Testis (tissue), 3 donors: ENCODE results near the gene DMD. TPM values are rescaled to one million over a fixed set of nuclear protein-coding genes. Genes with fewer than 3 reads are reported as not detected.

Source experiments
- DNase-seq: peaks from one replicate; pipeline ENCODE4 v3.0.0-alpha.2; 2019
- H3K27ac ChIP-seq, 2 donors: fragments of 200-600 bp; sonication (generic); one replicate each; pipeline ENCODE4 v1.5.1; 2019
- H3K27me3 ChIP-seq: fragments of 200-600 bp; sonication (generic); one replicate; pipeline ENCODE4 v1.5.1; 2019
- H3K36me3 ChIP-seq: fragments of 200-600 bp; sonication (generic); one replicate; pipeline ENCODE4 v1.5.1; 2017; ENCODE audit warnings: low read depth; ENCODE audit errors: missing control alignments
- H3K4me1 ChIP-seq: fragments of 200-600 bp; sonication (generic); one replicate; pipeline ENCODE4 v1.5.1; 2019
- H3K4me3 ChIP-seq, 2 donors: fragments of 200-600 bp; sonication (generic); one replicate each; pipeline ENCODE4 v1.5.1; 2017 to 2019
- H3K9me3 ChIP-seq: fragments of 200-600 bp; sonication (generic); one replicate; pipeline ENCODE4 v1.5.1; 2017
- CTCF ChIP-seq, 3 experiments: fragments of 450-650 bp in 2 of 3; fragments of 200-600 bp in 1 of 3; sonication (generic) in 1 of 3; IDR thresholded peaks; one replicate each; pipeline ENCODE4 v1.5.1; 2016 to 2019; ENCODE audit warnings: antibody characterized with exemption in 3 of 3, mild to moderate bottlenecking in 2 of 3, moderate library complexity in 1 of 3
- POLR2A ChIP-seq: fragments of 450-650 bp; IDR thresholded peaks from one replicate; pipeline ENCODE4 v1.6.1; 2017; ENCODE audit warnings: antibody characterized with exemption, mild to moderate bottlenecking, moderate library complexity
- WGBS, 2 donors: methylation state at CpG; one replicate each; pipeline ENCODE4 v1.1.5; 2018; 5-methylcytosine and 5-hydroxymethylcytosine counted together
- intact Hi-C: fragments of 100-400 bp; cut with DNase I; formaldehyde crosslinking; loops from one replicate; pipeline ENCODE4 v1.15.1; 2023; ENCODE audit warnings: low total_unique reads
- polyA plus RNA-seq: library from polyadenylated mRNA; stranded (reverse); fragments of 350-450 nt; fragmentation: Illumina TruSeq; extraction: RNeasy Lipid Tissue Mini Kit (QIAGEN cat#74804); gene quantifications from one replicate; pipeline ENCODE4 v1.2.3, GENCODE V29; 2014; ENCODE audit warnings: low read depth, low replicate concordance; ENCODE audit not compliant: insufficient read depth
- total RNA-seq, 2 donors: library from RNA; depleted of rRNA; stranded (reverse); fragments of >200 nt; gene quantifications; one replicate each; pipeline ENCODE4 v1.2.3, GENCODE V29; 2016

The DMD gene
- total and polyA plus RNA-seq, 3 donors from 2014 or later = 11.3 to 34.1 (median 24.2) TPM

DNA sequence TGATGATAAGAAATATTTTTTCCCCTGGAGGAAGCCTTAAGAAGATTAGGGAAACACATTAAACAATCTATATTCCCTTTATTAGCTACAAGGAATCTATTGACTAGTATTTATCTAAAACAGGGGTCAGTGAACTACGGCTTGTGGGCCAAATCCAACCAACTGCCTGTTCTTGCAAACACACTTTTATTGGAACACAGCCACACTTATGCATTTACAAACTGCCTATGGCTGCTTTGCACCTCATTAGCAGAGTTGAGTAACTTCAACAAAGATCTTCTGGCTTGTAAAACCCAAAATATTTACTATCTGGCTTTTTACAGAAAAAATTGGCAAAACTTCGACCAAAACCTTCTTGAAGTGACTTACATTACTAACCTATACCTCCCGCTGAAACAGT is 1405.6 kb downstream of the DMD start:
- Histone ChIP-seq H3K36me3 (no peaks in the 10 kb centered on the region), H3K27ac (no peak overlapping the region), H3K9me3 (no peaks in the 10 kb centered on the region), H3K4me1 (no peaks in the 10 kb centered on the region), H3K4me3 (no peak overlapping the region), H3K27me3 (no peaks in the 10 kb centered on the region)
- intact Hi-C loops = no loop called here
- DNase-seq = no peak
- no peak for TF ChIP-seq CTCF (IDR thresholded peaks at IDR 0.05)
- WGBS, 2 donors = 77 to 83% methylated on average over 3 of the region's 3 CpGs

DNA sequence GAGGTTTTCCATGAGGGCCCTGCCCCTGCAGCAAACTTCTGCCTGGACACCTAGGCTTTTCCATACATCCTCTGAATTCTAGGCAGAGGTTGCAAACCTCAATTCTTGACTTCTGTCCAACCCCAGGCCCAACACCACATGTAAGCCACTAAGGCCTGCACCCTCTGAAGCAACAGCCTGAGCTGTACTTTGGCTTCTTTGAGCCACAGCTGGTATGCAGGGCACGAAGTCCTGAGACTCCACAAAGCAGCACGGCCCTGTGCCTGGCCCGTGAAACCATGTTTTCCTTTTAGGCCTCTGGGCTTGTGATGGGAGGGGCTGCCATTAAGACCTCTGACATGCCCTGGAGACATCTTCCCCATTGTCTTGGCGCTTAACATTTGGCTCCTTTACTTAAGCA is 1411.1 kb downstream of the DMD start:
- Histone ChIP-seq H3K36me3 (no peaks in the 10 kb centered on the region), H3K9me3 (no peaks in the 10 kb centered on the region), H3K27ac (no peak overlapping the region), H3K4me1 (no peaks in the 10 kb centered on the region), H3K4me3 (no peak overlapping the region), H3K27me3 (no peaks in the 10 kb centered on the region)
- WGBS, 2 donors = 68 to 88% methylated on average over 4 of the region's 4 CpGs
- intact Hi-C loops = no loop called here
- no peak for DNase-seq
- no peak for TF ChIP-seq POLR2A
- no peak for TF ChIP-seq CTCF (IDR thresholded peaks at IDR 0.05)

- Histone ChIP-seq H3K9me3 (no peaks in the 10 kb centered on the region), H3K4me1 (no peaks in the 10 kb centered on the region), H3K27me3 (no peaks in the 10 kb centered on the region), H3K36me3 (no peaks in the 10 kb centered on the region), H3K27ac (no peak overlapping the region), H3K4me3 (no peak overlapping the region)
- no peak for TF ChIP-seq CTCF (IDR thresholded peaks at IDR 0.05)
- TF ChIP-seq POLR2A = no peak
- WGBS, 2 donors = 80 to 87% methylated on average over 1 of the region's 1 CpG
- intact Hi-C loops = no loop called here
- no peak for DNase-seq
These were observed 1414.7 kb downstream of the DMD start for GRCh38 chrX:31796624-31797023.

GRCh38 chrX:31747411-31747810 is 1463.9 kb downstream of the DMD start:
- intact Hi-C loops = no loop called here
- Histone ChIP-seq H3K4me1 (no peaks in the 10 kb centered on the region), H3K27ac (no peak overlapping the region), H3K27me3 (no peaks in the 10 kb centered on the region), H3K4me3 (no peak overlapping the region), H3K36me3 (no peaks in the 10 kb centered on the region), H3K9me3 (no peaks in the 10 kb centered on the region)
- TF ChIP-seq CTCF (IDR thresholded peaks at IDR 0.05) = no peak
- no peak for TF ChIP-seq POLR2A
- WGBS, 2 donors = 38 to 53% methylated on average over 5 of the region's 5 CpGs
- DNase-seq = no peak

GRCh38 chrX:31743004-31743403 is 1468.3 kb downstream of the DMD start:
- Histone ChIP-seq H3K4me1 (no peaks in the 10 kb centered on the region), H3K36me3 (no peaks in the 10 kb centered on the region), H3K27me3 (no peaks in the 10 kb centered on the region), H3K9me3 (no peaks in the 10 kb centered on the region), H3K27ac (no peak overlapping the region), H3K4me3 (no peak overlapping the region)
- TF ChIP-seq POLR2A (no peak), CTCF (IDR thresholded peaks at IDR 0.05) (no peak)
- intact Hi-C loops = no loop called here
- DNase-seq = no peak
- 91 to 92% methylated on average over 4 of the region's 4 CpGs for WGBS, 2 donors
